OCI-LY7 (cell line): Measurements from ENCODE around the gene PDXK.

Source experiments
- EZH2phosphoT487 ChIP-seq: fragments of 200-600 bp; sonication (generic); IDR thresholded peaks from 2 replicates; pipeline ENCODE4 v1.6.1; 2018; ENCODE audit warnings: low read depth, borderline replicate concordance, mild to moderate bottlenecking, mixed run types, antibody characterized with exemption, low read length, moderate library complexity, mixed read lengths
- TF ChIP-seq, protein P1 (sequence below): fragments of 200-600 bp; sonication (generic); conservative IDR thresholded peaks from 2 replicates; pipeline ENCODE4 v1.5.1; 2014; ENCODE audit warnings: mild to moderate bottlenecking, antibody characterized with exemption, low read length, moderate library complexity, mixed read lengths

DNA sequence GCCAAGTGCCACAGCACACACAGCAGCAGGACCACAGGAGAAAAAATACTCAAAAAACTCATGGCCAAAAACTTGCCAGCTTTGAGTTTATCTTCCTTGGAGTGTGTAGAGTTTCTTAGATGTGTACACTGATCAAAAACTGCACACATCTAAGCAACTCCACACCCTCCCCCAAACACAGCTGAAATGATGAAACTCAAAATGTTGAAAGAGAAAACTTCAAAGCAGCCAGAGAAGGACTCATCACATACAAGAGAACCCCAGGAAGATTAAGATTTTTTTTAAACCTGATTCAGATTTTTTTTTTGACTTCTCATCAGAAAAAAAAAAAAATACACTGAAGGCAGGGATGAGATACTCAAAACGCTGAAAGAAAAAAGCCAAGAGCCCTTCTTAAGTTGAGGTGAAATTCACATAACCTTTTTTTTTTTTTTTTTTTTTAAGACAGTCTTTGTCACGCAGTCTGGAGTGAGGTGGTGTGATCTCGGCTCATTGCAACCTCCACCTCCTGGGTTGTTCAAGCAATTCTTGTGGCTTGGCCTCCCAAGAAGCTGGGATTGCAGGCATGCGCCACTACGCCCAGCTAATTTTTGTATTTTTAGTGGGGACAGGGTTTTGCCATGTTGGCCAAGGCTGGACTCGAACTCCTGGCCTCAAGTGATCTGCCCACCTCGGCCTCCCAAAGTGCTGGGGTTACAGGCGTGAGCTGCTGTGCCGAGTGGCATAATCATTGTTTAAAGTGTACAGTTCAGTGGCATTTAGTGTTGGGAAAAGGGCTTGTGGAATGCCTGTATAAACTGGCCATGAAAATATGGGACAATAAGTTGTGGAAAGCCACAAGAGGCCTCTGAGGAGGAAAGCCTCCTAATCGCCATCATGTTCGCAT lies 20.9 kb upstream of the PDXK start:
- TF ChIP-seq, protein P1, sequence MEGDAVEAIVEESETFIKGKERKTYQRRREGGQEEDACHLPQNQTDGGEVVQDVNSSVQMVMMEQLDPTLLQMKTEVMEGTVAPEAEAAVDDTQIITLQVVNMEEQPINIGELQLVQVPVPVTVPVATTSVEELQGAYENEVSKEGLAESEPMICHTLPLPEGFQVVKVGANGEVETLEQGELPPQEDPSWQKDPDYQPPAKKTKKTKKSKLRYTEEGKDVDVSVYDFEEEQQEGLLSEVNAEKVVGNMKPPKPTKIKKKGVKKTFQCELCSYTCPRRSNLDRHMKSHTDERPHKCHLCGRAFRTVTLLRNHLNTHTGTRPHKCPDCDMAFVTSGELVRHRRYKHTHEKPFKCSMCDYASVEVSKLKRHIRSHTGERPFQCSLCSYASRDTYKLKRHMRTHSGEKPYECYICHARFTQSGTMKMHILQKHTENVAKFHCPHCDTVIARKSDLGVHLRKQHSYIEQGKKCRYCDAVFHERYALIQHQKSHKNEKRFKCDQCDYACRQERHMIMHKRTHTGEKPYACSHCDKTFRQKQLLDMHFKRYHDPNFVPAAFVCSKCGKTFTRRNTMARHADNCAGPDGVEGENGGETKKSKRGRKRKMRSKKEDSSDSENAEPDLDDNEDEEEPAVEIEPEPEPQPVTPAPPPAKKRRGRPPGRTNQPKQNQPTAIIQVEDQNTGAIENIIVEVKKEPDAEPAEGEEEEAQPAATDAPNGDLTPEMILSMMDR = no peak
- TF ChIP-seq EZH2phosphoT487 = no peak
